H1 (cell line): ENCODE measurements around the gene CCDC80. TPM values are rescaled to one million over a fixed set of nuclear protein-coding genes. Genes with fewer than 3 reads are reported as not detected.

Source experiments
- CTCF ChIA-PET: fragments of 300-600 bp; sonication (Branson Sonifier 250); formaldehyde crosslinking; loops from one replicate; lab custom pipeline; 2021; ENCODE audit not compliant: partially characterized antibody; lab: Charles Lee
- POLR2A ChIA-PET: fragments of 300-600 bp; sonication (Branson Sonifier 250); formaldehyde crosslinking; loops from one replicate; lab custom pipeline; 2021; ENCODE audit warnings: inconsistent platforms; ENCODE audit not compliant: partially characterized antibody; lab: Charles Lee
- DNase-seq, 2 experiments: peaks; one replicate each; pipeline versions ENCODE4 v3.0.0 to v3.0.0-alpha.2; 2010 to 2022; ENCODE audit warnings: low spot score in 2 of 2, low read depth in 1 of 2, mixed read lengths in 1 of 2
- FAIRE-seq: peaks from 2 replicates; lab custom pipeline; 2011; peaks lifted over from hg19 to GRCh38; lab: Jason Lieb, UNC
- H2AFZ ChIP-seq: 2 replicates; pipeline ENCODE4 v1.8.1; 2012; ENCODE audit warnings: low read length, inconsistent platforms
- H2AK5ac ChIP-seq: 2 replicates; pipeline ENCODE4 v1.6.1; 2013; ENCODE audit warnings: low read depth, low read length
- H2BK120ac ChIP-seq: replicated peaks from 2 replicates; pipeline ENCODE3; 2013; ENCODE audit warnings: low read depth, low read length, inconsistent platforms
- H2BK12ac ChIP-seq: 2 replicates; pipeline ENCODE4 v1.6.1; 2013; ENCODE audit warnings: low read depth, low read length
- H2BK15ac ChIP-seq: 2 replicates; pipeline ENCODE4 v1.6.1; 2013; ENCODE audit warnings: low read length
- H2BK20ac ChIP-seq: 2 replicates; pipeline ENCODE4 v1.6.1; 2013; ENCODE audit warnings: low read length
- H2BK5ac ChIP-seq: 2 replicates; pipeline ENCODE4 v1.6.1; 2013; ENCODE audit warnings: low read depth, low read length
- H3K14ac ChIP-seq: 2 replicates; pipeline ENCODE4 v1.6.1; 2013; ENCODE audit warnings: inconsistent platforms; ENCODE audit not compliant: insufficient read length
- H3K18ac ChIP-seq: 2 replicates; pipeline ENCODE4 v1.6.1; 2013; ENCODE audit warnings: low read length; ENCODE audit errors: extremely low read depth
- H3K23ac ChIP-seq: 2 replicates; pipeline ENCODE4 v1.6.1; 2013; ENCODE audit warnings: inconsistent platforms; ENCODE audit not compliant: insufficient read length
- H3K23me2 ChIP-seq: 2 replicates; pipeline ENCODE4 v1.6.1; 2013; ENCODE audit warnings: low read depth, low read length
- H3K27ac ChIP-seq: 2 replicates; pipeline ENCODE4 v1.6.1; 2011; ENCODE audit warnings: low read depth, low read length, inconsistent platforms
- H3K27me3 ChIP-seq, 4 experiments: replicated peaks in 1 of 4; 1 replicate in 1 of 4; 2 replicates in 3 of 4; pipeline versions ENCODE4 v1.6.1 to v1.8.1; 2011 to 2013; ENCODE audit warnings: low read length in 3 of 4, mild to moderate bottlenecking in 3 of 4, inconsistent platforms in 2 of 4, mixed read lengths in 2 of 4, moderate library complexity in 1 of 4; ENCODE audit not compliant: control insufficient read depth in 3 of 4, insufficient read depth in 3 of 4; ENCODE audit errors: extremely low read depth in 1 of 4
- H3K36me3 ChIP-seq, 4 experiments: 2 replicates each; pipeline versions ENCODE4 v1.6.1 to v1.8.1; 2011 to 2013; ENCODE audit warnings: mild to moderate bottlenecking in 4 of 4, low read length in 3 of 4, moderate library complexity in 2 of 4, control low read depth in 1 of 4, inconsistent platforms in 1 of 4; ENCODE audit not compliant: insufficient read depth in 4 of 4, control insufficient read depth in 2 of 4
- H3K4ac ChIP-seq: replicated peaks from 2 replicates; pipeline ENCODE3; 2013; ENCODE audit warnings: low read length, low read depth, mixed read lengths, inconsistent platforms; ENCODE audit not compliant: insufficient read length
- H3K4me1 ChIP-seq, 4 experiments: replicated peaks in 1 of 4; 1 replicate in 1 of 4; 2 replicates in 3 of 4; pipeline versions ENCODE4 v1.6.1 to v1.8.1; 2011 to 2013; ENCODE audit warnings: low read length in 3 of 4, inconsistent platforms in 2 of 4, mixed read lengths in 1 of 4; ENCODE audit not compliant: insufficient read depth in 4 of 4, control insufficient read depth in 3 of 4
- H3K4me2 ChIP-seq, 2 experiments: 2 replicates each; pipeline versions ENCODE4 v1.6.1 to v1.8.1; 2011 to 2013; ENCODE audit warnings: low read depth in 2 of 2, low read length in 2 of 2, control low read depth in 1 of 2, inconsistent platforms in 1 of 2, mild to moderate bottlenecking in 1 of 2; ENCODE audit not compliant: insufficient read depth in 1 of 2
- H3K4me3 ChIP-seq, 4 experiments: fragments of 200-600, 300-600 bp in 1 of 4; sonication (generic), shearing (Covaris generic), sonication (Bioruptor Twin) in 1 of 4; 2 replicates each; pipeline versions ENCODE4 v1.5.1 to v1.8.1; 2011 to 2016; ENCODE audit warnings: low read length in 4 of 4, low read depth in 3 of 4, control low read depth in 2 of 4, inconsistent platforms in 2 of 4, mild to moderate bottlenecking in 2 of 4, mixed read lengths in 1 of 4, moderate library complexity in 1 of 4; ENCODE audit not compliant: insufficient read depth in 2 of 4; ENCODE audit errors: extremely low read depth in 1 of 4
- H3K56ac ChIP-seq: replicated peaks from 2 replicates; pipeline ENCODE3; 2013; ENCODE audit warnings: low read depth, mild to moderate bottlenecking, mixed read lengths, low read length, inconsistent platforms; ENCODE audit not compliant: insufficient read length
- H3K79me1 ChIP-seq: 2 replicates; pipeline ENCODE4 v1.6.1; 2013; ENCODE audit warnings: low read depth, low read length, control low read depth
- H3K79me2 ChIP-seq, 2 experiments: 2 replicates each; pipeline versions ENCODE4 v1.6.1 to v1.8.1; 2012 to 2013; ENCODE audit warnings: low read length in 2 of 2, mild to moderate bottlenecking in 2 of 2, inconsistent platforms in 1 of 2; ENCODE audit not compliant: insufficient read depth in 2 of 2, control insufficient read depth in 1 of 2
- H3K9ac ChIP-seq, 4 experiments: replicated peaks in 1 of 4; 1 replicate in 1 of 4; 2 replicates in 3 of 4; pipeline versions ENCODE4 v1.6.1 to v1.8.1; 2011 to 2013; ENCODE audit warnings: low read depth in 3 of 4, low read length in 3 of 4, control low read depth in 2 of 4, mild to moderate bottlenecking in 2 of 4, moderate library complexity in 2 of 4, inconsistent platforms in 1 of 4; ENCODE audit errors: extremely low read depth in 1 of 4
- H3K9me3 ChIP-seq, 2 experiments: 2 replicates each; pipeline versions ENCODE4 v1.6.1 to v1.8.1; 2012 to 2013; ENCODE audit warnings: mild to moderate bottlenecking in 2 of 2, moderate library complexity in 2 of 2, control low read depth in 1 of 2, inconsistent platforms in 1 of 2, low read depth in 1 of 2, low read length in 1 of 2, mixed read lengths in 1 of 2; ENCODE audit not compliant: insufficient read depth in 2 of 2
- H4K20me1 ChIP-seq, 2 experiments: replicated peaks in 1 of 2; 2 replicates each; pipeline versions ENCODE3 to v1.8.1; 2011 to 2013; ENCODE audit warnings: inconsistent platforms in 2 of 2, low read length in 2 of 2, mild to moderate bottlenecking in 1 of 2; ENCODE audit not compliant: insufficient read depth in 2 of 2, control insufficient read depth in 1 of 2
- H4K5ac ChIP-seq: 2 replicates; pipeline ENCODE4 v1.6.1; 2013; ENCODE audit warnings: low read length, low read depth, mixed read lengths, inconsistent platforms; ENCODE audit not compliant: insufficient read length
- H4K8ac ChIP-seq: 2 replicates; pipeline ENCODE4 v1.8.0; 2013; ENCODE audit warnings: mild to moderate bottlenecking, moderate library complexity, low read length, inconsistent platforms; ENCODE audit not compliant: insufficient read depth; ENCODE audit errors: extremely low read depth
- H4K91ac ChIP-seq: replicated peaks from 2 replicates; pipeline ENCODE3; 2013; ENCODE audit warnings: low read length, mixed read lengths, inconsistent platforms; ENCODE audit not compliant: insufficient read length
- SRF ChIP-seq: IDR thresholded peaks from 2 replicates; pipeline ENCODE4 v1.6.1; 2011; ENCODE audit warnings: mild to moderate bottlenecking, low read depth, low read length, moderate library complexity
- polyA plus RNA-seq, 7 experiments: library from polyadenylated mRNA; depleted of rRNA in 3 of 7; stranded (reverse) in 5 of 7; unstranded in 2 of 7; fragments of >200 nt in 5 of 7; fragments of 200-250 nt in 2 of 7; gene quantifications; 1 replicate in 5 of 7; 2 replicates in 1 of 7; 4 replicates in 1 of 7; pipeline versions ENCODE4 v1.2.1 to v1.2.3, GENCODE V29; 2011 to 2013; ENCODE audit warnings: missing spikeins in 2 of 7, mixed read lengths in 2 of 7
- total RNA-seq: library from RNA; stranded (reverse); fragmentation: NEBNext Ultra II Directional; extraction: Animal tissue kit (Norgen Biotek cat#: 25700); gene quantifications from 2 replicates; pipeline ENCODE4 v1.2.1, GENCODE V29; 2021

Gene CCDC80
- total and polyA plus RNA-seq, 2 of the 8 experiments (the other 6 are each of a cell fraction or from before 2014, with no cell fraction given): 1.1 to 12.9 TPM

GRCh38 chr3:112593258-112593657 lies 47.7 kb downstream of the CCDC80 start:
- Histone ChIP-seq H3K79me2 (no peaks in the 10 kb centered on the region), H3K56ac (no peak overlapping the region), H4K20me1 (no peaks in the 10 kb centered on the region), H3K14ac (no peak overlapping the region), H2BK5ac (no peak overlapping the region), H3K36me3 (peaks cover 0 to 2% (median 0%) of the 10 kb centered on the region in 4 experiments; a peak in 2 of 8 replicates), H3K4me2 (no peak overlapping the region), H3K27me3 (peaks cover 0 to 1% (median 0%) of the 10 kb centered on the region in 4 experiments; a peak in 1 of 7 replicates), H3K4me3 (no peak overlapping the region), H3K18ac (no peak overlapping the region), H3K4me1 (0 out of 7 replicates have a peak, but pooled peaks cover 0 to 2% (median 0%) of the 10 kb centered on the region in 4 experiments), H3K4ac (no peak overlapping the region), H3K23me2 (no peaks in the 10 kb centered on the region; the same call in 1 of the 2 replicates), H3K9me3 (no peaks in the 10 kb centered on the region), H3K9ac (no peak overlapping the region), H3K27ac (no peak overlapping the region), H3K79me1 (no peaks in the 10 kb centered on the region), H4K8ac (no peak overlapping the region), H2BK15ac (no peak overlapping the region), H2BK120ac (no peak overlapping the region), H4K5ac (no peak overlapping the region), H2AFZ (no peak overlapping the region), H2AK5ac (no peak overlapping the region), H2BK12ac (no peak overlapping the region), H4K91ac (no peak overlapping the region), H3K23ac (no peak overlapping the region), H2BK20ac (no peak overlapping the region)
- POLR2A ChIA-PET: interaction anchor here (2.0 kb wide), 1 partner anchor 18 kb away, joined by 8 read pairs; no protein-coding TSS in a partner anchor
- FAIRE-seq (no peak), DNase-seq (no peak)
- CTCF ChIA-PET: interaction anchor here (1.7 kb wide), 1 partner anchor 11 kb away, joined by 8 read pairs; no protein-coding TSS in a partner anchor
- no peak for TF ChIP-seq SRF
